IPS-NIHi7 (cell line): Measurements from ENCODE around the gene DHRS9.

ENCODE experiments used
- DNase-seq: peaks from one replicate; pipeline ENCODE4 v3.0.0; 2012; ENCODE audit warnings: mixed read lengths; ENCODE audit errors: extremely low spot score

DHRS9 gene

DNA sequence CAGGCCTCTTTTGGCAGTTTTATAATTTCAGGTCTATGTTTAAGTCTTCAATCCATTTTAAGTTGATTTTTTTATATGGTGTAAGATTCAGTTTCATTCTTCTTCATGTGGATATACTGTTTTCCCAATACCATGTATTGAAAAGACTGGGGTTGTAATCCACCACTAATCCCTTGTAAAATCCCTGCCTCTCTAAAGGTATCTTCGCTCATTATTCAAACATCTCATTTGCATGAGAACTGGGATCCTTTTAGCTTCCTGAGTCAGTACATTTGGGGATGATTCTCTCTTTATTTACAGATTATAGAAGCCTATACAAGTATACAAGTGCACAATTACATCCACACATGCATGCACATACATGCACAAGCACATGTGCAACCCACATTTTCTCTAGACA, 25.3 kb downstream of the DHRS9 start:
- DNase-seq, result no peak

DNA sequence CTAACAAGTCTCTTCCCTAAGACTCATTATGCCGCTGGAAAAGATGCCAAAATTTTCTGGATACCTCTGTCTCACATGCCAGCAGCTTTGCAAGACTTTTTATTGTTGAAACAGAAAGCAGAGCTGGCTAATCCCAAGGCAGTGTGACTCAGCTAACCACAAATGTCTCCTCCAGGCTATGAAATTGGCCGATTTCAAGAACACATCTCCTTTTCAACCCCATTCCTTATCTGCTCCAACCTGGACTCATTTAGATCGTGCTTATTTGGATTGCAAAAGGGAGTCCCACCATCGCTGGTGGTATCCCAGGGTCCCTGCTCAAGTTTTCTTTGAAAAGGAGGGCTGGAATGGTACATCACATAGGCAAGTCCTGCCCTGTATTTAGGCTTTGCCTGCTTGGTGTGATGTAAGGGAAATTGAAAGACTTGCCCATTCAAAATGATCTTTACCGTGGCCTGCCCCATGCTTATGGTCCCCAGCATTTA, 26.3 kb downstream of the DHRS9 start:
- no peak for DNase-seq

DNA sequence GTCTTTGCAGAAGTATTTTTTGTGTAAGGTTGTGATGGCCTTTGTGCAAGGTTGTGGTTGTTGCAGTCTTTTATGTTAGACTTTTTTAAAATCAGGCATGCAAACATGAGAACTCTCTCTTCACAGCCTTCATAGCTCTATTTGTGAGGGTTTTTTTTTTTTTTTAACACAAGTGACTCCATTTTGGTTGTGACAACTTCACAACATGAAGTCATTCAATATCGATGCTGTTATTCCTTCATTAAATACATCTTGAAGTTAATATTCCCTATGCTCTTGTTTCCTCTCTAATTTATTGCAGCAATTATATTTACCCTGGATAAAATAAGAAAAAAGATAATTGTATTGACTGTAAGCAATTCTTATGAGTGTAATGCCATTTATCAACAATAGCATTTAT, 35.5 kb downstream of the DHRS9 start:
- DNase-seq, result no peak

DNA sequence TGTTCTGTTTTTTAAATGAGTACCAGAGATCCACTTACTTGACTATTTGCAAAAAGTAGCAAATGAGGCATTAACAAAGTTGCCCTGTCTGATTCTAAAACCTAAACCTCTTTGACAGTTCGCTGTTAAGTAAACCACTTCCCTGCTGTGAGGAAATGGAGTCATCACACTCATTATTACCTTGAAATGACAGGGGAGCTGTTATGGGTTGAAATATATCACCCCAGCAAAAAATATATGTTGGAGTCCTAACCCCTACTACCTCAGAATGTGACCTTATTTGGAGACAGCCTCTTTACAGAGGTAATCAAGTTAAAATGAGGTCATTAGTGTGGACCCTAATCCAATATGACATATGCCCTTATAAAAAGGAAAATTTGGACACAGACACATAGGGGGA, 36.1 kb downstream of the DHRS9 start:
- DNase-seq, result no peak

DNA sequence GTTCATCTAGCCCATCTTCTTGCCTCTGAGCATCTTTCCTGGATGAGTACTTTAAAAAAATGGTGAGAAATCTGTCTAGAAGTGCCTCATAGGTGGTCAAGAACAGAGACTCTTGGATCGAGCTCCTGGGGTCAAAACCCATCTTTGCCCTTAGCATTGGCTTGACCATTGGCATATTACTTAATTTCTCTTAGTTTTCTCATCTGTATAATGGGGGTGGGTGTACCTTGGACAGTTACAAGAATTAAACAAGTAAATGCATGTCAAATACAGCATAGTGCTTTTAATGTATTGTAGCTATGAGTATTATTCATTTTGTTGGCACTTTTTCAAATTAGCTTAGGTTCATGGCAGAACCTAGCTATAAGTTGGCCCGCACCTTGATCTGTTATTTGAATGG, 36.8 kb downstream of the DHRS9 start:
- DNase-seq, result no peak

DNA sequence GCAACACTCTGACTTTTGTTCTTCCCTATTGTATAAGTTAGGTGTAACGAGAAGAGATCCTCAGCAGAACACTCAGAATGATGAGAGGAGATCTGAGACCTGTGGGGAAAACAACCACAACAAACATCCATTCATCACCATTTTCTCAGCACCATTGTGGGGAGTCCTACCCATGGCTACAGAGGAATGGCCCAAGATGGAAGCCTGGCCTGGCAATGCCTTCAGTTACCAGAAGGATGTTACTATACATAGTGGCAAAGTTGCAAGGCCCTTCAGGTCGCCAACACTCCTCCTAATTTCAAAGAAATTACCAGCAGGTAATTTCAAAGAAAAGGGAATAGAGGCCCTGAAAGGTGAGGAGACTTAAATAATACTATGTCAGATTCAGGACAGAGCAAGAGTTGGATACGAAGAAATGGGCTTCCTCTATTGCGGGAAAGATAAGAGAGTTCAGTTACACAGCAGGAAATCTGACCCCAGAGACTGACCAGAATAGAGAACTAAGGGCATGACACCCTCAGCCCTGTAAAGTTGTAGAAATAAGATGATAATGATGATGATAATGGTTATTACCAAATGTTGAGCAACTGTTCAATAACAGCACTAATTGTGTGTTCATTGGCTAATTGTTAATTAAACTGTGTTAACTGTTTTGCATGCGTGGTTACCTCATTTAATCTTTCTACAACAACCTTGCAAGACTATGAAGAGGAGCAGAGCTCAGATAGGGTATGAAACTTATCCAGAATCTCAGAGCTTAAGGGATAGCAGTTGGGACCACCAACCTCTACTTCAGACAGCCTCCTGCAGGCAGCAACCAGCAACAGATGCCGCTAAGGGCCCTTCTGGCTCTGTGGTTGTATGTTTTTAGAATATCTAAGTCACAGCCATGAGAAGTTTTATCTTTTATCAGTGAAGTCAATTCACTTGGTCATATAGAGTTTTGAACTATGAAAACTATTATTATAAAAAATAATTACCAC, 37.5 kb downstream of the DHRS9 start:
- no peak for DNase-seq

DNA sequence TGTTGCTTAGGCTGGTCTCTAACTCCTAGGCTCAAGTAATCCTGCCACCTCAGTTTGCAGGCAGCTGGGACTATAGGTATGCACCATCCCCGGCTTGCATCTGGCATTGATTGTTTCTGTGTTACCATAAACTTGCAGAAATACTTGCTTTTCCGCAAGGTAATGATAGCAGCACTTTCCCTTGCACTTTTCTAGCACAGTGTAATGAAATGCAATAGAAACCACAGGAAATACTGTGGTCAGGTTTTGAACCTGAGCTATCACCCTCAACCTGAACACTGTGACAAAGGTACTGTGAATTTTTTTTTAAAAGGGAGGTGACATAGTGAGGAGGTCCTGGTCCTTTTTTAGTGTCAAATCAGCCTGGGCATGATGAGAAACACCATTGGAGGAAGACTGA, 38.3 kb downstream of the DHRS9 start:
- DNase-seq, result no peak

DNA sequence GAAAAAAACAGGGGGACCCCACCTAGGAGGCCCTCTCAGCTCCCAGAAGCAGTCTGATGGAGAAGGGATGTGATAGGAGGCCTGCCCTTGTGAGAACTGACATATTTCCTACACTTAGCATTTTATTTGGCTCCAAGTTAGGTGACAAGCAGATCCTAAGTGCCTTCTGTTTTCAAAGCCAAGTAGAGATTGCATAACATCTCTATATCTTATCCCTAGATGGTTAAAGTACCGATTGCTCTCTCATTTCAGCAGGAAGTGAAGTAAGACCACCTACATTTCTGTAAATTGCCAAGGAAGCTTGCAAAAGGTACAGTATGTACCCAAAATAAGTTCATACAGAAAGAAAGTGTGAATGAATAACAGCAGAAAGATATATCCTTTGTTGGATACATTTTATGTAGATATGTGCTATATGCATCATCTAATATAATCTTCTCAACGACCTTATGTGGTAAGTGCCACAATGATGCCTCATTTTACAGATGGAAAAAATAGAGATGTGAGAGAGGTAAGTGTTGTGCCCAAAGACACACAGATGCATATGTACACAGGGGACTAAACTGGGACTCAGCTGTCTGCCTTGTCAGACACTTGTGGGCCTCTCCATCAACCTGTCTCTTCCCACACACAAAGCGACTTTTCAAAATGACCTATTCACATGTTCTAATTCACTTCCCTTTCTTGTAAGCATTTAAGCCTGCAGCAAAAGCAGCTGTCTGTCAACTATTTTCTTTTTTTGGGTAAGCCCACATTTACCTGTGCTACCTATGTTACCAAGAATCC, 38.9 kb downstream of the DHRS9 start:
- DNase-seq, result no peak

DNA sequence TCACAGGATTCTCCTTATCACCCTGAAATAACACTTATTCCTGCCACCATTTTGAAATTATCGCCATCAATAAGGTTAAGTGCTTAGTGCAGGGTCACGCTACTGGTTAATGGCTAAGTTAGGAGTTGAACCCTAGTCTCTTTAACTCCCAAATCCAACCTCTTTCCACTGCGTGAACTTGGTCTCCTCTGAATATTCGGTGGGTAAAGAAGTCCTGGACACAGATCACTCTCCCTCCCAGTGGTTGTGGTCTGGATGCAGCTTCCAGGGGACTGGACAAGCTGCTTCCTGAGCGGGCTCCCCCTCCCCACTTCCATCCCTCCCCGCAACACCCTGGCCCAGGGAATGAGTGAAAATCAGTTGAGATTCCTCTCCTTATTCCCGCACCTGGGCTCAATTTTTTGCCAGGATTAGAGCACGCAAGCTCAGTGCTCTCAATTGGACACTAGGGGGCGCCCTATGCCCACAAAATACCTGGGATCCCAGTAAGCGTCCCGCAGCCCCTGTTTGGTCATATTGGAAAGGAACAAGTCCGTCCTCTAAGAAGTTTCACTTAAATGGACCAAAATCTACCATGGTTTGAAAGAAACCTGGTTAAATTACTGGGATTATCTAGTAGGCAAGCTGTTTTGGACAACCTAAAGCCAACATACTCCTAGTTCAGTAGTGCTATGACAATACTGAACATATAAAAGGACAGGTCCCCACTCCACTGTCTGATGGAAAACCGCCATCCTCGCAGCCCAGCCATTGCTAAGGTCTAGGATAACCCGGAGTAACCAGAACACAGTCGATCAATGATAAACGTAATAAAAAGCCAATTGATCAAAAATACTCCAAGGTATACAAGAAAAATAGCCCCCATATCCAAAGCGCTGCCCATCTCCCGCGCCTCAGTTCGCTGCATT, 40.4 kb downstream of the DHRS9 start:
- peak; percentile 85 for DNase-seq

DNA sequence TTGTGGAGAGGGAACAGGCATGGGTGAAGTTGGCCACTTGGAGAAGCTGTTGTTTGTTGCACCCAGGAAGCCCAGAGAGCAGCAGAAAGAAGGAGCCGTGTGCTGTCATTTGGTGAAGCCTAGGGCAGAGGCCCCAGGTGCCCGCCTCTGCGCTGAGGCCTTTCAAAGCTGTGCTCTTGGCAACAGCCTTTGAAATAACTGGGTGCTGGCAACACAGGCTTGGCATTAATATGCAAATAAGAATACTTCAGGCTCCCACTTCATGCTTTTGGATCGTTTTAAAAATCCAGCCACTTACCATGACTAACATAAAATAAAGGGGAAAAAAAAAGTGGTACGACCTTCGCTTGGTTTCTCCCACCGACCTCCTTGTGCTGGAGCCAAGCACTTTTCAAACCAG, 41.1 kb downstream of the DHRS9 start:
- DNase-seq, result no peak

DNA sequence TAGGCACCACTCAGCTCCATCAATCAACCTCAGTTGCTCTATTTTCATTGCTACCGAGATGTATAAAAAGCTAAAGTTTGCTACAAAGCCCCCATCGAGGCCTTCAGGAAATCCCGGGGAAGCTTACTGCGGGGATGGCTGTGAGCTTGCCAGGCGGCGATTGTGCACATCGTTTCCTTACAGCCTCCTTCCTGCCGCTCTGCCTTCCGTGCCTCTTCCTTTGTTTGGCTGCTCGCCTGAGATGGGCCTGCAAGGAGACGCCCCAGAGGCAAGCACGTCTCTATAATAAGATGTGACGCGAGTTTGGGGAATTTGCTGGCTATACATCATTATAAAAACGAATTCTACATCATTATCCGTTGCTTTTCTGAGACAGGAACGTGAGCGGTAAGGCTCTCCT, 41.6 kb downstream of the DHRS9 start:
- no peak for DNase-seq

DNA sequence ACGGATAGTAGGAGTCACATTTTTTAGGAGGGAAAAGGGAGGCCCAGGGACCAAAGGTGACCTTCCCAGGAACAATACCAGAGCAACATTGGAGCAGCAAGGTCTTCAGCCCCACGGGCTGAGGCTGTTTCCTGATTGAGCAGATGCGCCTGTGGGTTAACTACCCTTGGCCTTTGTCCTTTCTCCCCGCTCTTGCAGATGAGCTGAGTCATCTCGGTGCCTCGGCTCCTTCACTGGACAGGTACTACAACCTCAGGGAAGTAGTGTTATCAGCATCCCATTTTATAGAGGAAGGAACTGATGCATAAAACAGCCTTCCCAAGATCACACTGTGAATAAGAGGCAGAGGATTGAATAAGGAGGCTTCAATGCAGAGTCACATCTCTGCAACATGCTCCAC, 43.5 kb downstream of the DHRS9 start:
- no peak for DNase-seq

DNA sequence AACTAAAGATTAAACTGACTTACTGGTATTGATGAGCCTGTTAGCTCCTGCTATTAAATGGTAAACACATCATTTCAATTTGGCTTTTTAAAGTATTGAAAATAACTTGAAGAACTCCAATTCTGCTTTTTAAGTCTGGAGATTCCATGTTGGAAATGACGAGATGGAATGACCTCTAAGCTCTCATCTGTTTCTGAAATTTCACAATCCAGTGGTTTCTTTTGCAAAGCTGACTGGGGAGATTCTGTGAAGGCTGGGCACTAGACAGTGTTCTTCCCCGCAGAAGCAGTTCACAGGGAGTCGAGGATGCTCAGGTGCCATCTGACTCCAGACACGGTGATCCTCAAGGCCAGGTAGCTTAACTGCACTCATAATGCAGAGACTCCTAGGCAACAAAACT, 44.7 kb downstream of the DHRS9 start:
- DNase-seq, result no peak

DNA sequence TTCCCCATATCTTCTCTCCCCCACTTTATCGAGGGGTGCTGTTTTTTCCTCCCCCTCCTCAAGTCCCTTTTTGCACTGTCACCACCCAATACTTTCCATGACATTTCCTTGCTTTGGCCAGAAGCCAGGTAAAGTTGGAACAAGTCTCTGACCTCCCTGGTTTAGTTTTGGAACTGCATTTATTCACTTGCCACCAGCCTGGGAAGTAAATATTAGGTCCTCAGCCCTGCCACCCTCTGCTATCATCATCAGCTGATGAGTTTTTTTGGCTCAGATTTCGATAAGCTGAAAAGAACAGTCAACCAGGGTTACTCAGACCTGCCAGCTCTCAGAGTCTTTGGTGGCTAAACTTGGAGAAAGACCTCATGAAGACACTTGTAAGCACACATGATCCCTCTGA, 47.0 kb downstream of the DHRS9 start:
- DNase-seq, result no peak

DNA sequence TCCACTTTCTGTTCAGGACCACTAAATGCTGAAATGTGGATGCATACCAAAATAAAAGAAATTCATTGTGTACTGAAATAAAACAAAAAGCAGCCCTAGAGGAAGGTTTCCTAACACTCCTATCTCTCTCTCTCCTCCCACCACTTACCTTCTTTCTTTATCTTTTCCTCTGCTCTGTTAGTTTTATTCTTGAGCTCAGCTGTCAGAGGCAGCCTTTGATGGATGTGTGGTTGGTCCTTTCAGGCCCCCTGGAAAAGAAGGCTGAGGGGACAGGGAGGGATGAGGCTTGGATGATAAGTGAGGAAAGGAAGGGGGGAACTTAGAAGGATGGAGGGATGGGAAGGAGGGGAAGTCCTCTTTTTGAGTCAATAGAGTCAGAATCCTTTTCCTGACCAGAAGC, 47.6 kb downstream of the DHRS9 start:
- DNase-seq, result no peak

DNA sequence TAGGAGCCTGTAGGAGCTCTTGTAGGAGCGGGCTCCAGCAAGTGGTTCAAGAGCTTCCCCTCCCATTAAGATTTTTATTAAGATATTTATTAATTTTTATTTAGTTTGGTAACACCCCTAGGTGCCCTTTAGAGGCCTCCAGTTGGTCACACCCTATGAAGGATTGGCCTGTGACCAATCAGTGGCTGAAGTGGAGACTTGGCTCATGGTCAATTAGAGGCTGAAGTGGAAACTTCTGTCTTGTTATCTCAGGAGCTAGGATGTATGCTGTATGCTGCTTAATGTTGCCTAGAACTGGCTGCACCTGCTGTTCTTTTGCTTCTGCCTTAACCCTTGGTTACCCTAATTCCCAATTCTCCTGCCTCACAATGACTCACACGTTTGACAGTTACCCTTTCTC, 48.7 kb downstream of the DHRS9 start:
- no peak for DNase-seq

DNA sequence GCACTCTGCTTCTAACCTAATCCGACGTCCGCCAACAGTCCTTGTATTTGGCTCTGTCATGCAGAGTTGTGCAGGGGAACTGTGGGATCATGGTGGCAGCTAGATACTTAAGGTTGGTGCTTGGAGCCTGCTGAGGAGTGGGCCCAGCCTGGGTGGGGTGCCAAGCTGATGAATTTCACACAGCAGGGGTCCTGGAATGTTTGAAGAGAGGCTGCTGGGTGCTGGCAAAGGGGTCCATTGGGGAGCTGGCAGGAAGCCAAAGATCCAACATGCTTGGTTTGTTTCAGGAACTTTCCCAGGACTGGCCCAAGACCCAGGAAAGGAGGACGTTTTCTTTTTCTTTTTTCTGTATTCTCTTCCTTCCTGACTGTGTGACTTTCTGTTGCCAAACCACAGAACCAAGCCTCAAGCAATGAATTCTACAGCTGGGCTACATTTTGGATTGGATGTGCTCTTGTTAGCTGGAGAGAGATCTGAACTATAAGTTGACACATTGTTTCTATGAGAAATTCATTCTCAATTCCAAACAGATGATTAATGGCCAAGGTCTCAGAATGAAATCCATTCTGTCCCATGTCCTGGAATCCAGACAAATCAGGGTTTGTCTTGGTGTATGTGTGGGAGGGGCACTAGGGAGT, 49.9 kb downstream of the DHRS9 start:
- DNase-seq, result no peak

DNA sequence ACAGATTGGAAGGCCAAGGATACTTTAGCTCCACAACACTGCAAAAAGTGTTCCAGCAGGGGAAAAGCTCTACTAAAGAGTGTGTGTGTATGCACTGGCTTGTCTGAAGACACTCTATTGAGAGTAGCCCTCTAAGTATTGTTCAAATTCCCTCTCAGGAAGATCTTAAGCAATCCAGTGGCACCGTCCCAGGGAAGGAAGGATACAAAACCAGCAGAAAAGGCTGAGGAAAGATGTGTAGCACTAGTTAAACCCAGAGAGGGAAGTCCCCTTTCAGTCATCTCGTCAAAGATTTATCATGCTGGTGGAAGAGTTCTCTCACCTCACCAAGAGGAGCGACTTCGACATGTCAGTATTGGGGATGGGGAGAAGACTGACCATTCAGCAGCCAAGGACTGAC, 50.5 kb downstream of the DHRS9 start:
- no peak for DNase-seq

DNA sequence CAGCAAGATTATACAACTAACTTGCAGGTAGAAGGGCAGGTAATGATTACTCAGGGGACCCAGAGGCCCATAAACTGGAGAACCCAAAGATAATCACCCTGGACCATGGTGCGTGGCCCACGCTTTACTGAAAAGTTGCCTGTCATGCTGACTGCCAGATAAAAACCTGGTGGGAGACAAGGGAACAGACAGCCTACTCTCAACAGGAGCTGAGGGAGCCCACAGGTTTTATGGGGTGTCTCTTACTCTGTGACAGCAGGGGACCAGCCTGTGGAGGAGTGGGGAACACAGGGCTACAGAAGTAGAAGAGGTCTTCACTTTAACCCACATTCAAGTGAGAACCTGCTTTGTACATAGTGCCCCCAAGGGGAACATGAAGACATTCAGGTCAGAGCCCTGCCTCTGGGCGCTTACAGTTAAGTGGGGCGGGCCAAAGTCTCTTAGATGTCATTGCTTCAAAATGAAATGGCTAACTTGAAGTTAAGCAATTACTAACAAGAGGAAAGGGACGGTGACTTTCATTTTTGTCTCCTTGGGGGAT, 60.4 kb downstream of the DHRS9 start:
- no peak for DNase-seq

DNA sequence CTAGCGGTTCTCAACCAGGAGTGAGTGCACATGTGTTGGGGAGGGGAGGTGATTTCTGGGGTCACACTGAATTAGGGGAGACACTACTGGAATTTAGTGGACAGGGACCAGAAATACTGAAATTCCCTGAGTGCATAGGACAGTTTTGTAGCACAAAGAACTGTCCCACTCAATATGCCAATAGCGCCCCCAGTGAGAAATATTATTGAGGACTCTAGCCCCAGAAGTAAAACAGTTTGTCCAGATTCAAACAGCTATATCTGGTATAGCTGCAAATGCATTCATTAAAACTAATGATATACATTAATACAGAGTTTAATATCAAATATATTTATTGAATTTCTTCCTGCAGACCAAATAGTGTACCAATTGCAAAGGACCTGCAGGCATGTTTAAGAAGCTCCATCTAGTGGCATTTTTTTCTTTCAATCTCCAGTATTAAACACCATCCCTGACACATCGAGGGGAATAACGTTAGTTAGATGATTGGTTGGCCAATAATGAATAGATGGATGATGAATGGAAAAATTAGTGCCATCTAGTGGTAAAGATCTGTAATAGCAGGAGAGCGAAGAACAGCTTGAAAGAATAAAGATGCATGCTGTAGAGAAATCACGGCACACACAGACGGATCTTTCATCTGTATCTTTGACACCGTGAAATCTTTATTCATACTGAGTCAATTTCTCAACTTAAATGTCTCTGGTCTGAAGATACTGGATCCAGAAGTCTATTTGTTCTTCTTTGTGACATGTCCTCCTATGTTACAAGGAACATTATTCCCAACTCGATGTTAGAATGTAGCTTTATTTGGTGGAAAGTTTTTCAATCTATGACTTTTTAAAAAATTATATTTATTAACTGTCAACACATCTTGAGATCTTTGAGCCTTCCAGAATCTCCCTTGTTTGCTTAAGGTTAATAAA, 62.5 kb downstream of the DHRS9 start:
- peak; percentile 58 for DNase-seq
